Measurements from ENCODE around the gene JCAD. TPM values are rescaled to one million over a fixed set of nuclear protein-coding genes. Genes with fewer than 3 reads are reported as not detected.
"Not testable (repeated sequence)": the region's sequence is repeated elsewhere in the genome, so short reads cannot be mapped to it uniquely, and the experiment has no call there.

The JCAD gene, protein sequence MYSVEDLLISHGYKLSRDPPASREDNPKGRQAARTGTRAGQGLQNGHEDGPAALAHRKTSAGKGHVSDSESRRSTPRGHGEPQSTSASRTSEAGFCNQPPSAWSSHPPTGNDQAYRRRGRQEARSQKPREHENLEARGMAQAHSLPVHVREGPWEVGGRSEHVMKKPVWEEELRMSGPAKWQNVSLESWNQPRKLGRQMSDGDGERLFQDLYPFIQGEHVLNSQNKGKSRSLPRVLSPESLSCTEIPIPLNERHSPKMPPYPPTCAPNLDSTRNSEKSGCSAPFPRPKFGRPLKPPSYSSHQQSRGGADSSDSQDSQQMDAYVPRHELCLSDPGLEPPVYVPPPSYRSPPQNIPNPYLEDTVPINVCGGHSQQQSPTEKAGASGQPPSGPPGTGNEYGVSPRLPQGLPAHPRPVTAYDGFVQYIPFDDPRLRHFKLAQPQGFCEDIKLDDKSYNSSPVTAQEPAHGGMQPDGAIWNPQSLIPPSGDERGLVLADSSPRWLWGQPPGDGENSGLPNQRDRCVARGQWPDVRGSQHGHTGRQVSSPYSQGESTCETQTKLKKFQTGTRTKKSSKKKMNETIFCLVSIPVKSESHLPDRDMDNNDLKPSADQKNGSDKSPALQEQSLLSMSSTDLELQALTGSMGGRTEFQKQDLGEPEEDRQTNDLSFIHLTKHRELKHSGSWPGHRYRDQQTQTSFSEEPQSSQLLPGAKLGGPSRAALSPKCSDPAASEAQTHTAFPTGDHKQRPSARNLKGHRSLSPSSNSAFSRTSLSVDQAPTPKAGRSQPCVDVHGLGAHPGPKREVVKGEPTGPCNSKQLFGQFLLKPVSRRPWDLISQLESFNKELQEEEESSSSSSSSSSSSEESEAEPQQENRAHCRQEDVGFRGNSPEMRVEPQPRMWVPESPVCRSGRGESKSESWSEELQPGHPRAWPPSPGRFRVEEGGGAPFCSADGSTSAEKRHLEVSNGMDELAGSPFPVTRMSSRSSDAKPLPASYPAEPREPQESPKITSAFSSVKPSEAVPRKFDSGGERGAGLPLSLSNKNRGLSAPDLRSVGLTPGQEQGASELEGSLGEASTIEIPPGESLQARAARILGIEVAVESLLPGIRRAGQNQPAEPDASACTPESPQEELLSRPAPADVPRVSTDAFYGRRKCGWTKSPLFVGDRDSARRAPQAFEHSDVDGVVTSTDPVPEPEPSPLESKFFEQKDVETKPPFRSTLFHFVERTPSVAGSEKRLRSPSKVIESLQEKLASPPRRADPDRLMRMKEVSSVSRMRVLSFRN (N-terminal part only)
- 10 to 100 TPM; 33.6 to 65.2 (median 53.3) TPM for total RNA-seq

DNA sequence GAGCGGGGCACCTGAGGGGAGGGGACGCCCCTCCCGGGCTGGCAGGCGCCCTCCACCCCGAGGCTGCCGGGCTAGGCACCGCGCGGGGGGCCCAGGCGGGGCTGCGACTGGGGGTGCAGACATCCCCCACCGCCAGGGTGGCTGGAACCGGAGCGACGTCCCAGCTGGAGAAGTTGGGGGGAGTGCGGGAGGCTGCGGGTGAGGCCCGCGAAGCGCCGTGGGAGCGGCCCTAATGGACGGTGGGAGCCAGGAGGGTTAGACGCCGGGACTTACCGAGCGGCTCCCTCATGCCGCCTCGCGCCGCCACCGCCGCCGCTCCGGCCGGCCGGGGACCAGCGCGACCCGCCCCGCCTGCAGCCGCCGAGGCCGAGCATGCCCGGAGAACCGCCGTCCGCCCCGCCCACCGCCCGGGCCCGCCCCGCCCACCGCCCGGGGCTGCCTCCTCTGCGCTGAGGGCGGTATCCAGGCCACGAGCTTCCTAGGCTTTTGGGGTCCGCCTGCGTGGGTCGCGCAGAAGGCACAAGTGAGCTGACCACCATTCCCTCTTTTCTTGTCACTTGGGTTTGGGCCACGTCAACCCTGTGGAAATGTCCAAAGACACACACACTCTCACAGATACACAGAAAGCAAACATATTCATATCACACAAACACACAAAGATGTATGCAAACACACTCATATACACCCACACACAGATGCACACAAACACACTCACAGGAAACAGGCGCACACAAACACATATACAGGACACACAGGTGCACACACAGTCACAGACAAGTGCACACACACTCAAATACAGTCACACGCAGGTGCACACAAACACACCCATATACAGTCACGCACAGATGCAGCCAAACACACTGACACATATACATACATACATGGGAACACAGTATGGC, at the start of gene JCAD:
Gene JCAD, minus strand, starts transcription at position 378 of the 899 bp plus-strand sequence. CDS start 11,774 bp downstream, outside the sequence.
- H3K27ac ChIP-seq (replicated peaks in 1 of 4) = peak within 1 kb of the TSS; percentile 86 to 90 (median 88)
- intact Hi-C loops (cut with DNase I) = loop anchor here (10.0 kb wide), 1 partner anchor 125 kb away; no protein-coding TSS in a partner anchor
- H3K36me3 ChIP-seq = no peaks in the 10 kb centered on the region
- TF ChIP-seq, protein P1, sequence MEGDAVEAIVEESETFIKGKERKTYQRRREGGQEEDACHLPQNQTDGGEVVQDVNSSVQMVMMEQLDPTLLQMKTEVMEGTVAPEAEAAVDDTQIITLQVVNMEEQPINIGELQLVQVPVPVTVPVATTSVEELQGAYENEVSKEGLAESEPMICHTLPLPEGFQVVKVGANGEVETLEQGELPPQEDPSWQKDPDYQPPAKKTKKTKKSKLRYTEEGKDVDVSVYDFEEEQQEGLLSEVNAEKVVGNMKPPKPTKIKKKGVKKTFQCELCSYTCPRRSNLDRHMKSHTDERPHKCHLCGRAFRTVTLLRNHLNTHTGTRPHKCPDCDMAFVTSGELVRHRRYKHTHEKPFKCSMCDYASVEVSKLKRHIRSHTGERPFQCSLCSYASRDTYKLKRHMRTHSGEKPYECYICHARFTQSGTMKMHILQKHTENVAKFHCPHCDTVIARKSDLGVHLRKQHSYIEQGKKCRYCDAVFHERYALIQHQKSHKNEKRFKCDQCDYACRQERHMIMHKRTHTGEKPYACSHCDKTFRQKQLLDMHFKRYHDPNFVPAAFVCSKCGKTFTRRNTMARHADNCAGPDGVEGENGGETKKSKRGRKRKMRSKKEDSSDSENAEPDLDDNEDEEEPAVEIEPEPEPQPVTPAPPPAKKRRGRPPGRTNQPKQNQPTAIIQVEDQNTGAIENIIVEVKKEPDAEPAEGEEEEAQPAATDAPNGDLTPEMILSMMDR (IDR thresholded peaks at IDR 0.05) = peak in 1 of 3 experiments; percentile 16
- TF ChIP-seq POLR2A (IDR thresholded peaks at IDR 0.05; ENCODE audit: low read depth) = peak; percentile 42
- TF ChIP-seq EP300 (IDR thresholded peaks at IDR 0.05) = no peak
- peak; percentile 26 to 76 for TF ChIP-seq POLR2AphosphoS5 (IDR thresholded peaks at IDR 0.05)
- H3K9me3 ChIP-seq = no peaks in the 10 kb centered on the region
- H3K4me3 ChIP-seq = peak within 1 kb of the TSS; percentile 75 to 94 (median 92)
- H3K27me3 ChIP-seq = no peaks in the 10 kb centered on the region
- peaks cover 6 to 56% (median 52%) of the 10 kb centered on the region in 4 donors for H3K4me1 ChIP-seq
- no peak for DNase-seq (ENCODE audit: extremely low spot score)
- WGBS = 12% methylated on average over 19 of the region's 66 CpGs

DNA sequence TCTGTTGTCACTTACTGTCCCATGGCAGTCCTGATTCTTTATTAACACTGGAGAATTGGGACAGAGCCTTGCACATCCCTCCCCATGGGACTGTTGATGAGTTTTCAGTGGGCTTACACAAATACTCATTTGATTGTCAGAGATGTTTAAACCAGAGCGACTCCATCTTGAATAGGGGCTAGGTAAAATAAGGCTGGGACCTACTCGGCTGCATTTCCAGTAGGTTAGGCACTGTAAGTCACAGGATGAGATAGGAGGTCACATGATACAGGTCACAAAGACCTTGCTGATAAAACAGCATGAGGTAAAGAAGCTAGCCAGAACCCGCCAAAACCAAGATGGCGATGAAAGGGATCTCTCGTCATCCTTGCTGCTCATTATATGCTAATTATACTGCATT, 47.6 kb upstream of the JCAD start:
- Histone ChIP-seq H3K4me1 (no peaks in the 10 kb centered on the region), H3K27ac (replicated peaks in 1 of 4) (no peak overlapping the region), H3K36me3 (no peaks in the 10 kb centered on the region), H3K27me3 (no peaks in the 10 kb centered on the region), H3K9me3 (no peaks in the 10 kb centered on the region), H3K4me3 (no peak overlapping the region)
- intact Hi-C loops (cut with DNase I) = no loop called here
- WGBS = 95% methylated on average over 5 of the region's 5 CpGs
- DNase-seq (ENCODE audit: extremely low spot score) = no peak
- TF ChIP-seq, protein P1 (IDR thresholded peaks at IDR 0.05) = no peak
- TF ChIP-seq POLR2A (IDR thresholded peaks at IDR 0.05; ENCODE audit: low read depth) (no peak), POLR2AphosphoS5 (IDR thresholded peaks at IDR 0.05) (no peak), EP300 (IDR thresholded peaks at IDR 0.05) (no peak)

DNA sequence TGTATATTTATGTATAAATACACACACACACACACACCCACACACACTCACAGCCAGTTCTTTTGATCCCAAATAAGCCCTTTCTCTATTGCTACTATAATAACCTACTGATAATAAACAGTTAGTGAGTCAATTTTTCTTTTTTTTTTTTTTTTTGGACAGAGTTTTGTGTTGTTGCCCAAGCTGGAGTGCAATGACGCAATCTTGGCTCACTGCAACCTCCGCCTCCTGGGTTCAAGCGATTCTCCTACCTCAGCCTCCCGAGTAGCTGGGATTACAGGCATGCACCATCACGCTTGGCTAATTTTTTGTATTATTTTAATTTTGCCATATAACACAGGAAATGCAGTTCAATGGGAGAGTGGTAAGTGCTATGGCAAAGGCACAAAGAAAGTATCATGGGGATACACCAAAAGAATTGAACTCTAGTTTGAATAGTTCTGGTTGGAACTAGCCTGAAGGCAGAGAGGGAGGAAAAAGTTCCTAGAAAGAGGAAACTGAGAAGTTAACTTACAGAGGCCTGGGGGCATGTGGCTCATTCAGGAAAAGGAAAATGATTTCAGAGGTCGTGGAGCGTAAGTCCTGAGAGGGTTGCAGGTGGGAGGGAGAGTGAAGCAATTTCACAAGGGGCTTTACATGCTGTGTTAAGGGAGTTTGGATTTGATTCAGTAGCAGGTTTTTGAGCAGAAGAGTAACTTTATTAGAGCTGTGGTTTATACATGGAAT, 44.4 kb upstream of the JCAD start:
- Histone ChIP-seq H3K27me3 (no peaks in the 10 kb centered on the region), H3K4me3 (no peak overlapping the region), H3K36me3 (no peaks in the 10 kb centered on the region), H3K9me3 (no peaks in the 10 kb centered on the region), H3K4me1 (no peaks in the 10 kb centered on the region), H3K27ac (replicated peaks in 1 of 4) (no peak overlapping the region)
- TF ChIP-seq EP300 (IDR thresholded peaks at IDR 0.05) = no peak
- no peak for TF ChIP-seq POLR2A (IDR thresholded peaks at IDR 0.05; ENCODE audit: low read depth)
- no peak for TF ChIP-seq POLR2AphosphoS5 (IDR thresholded peaks at IDR 0.05)
- TF ChIP-seq, protein P1 (IDR thresholded peaks at IDR 0.05) = no peak
- intact Hi-C loops (cut with DNase I) = no loop called here
- DNase-seq (ENCODE audit: extremely low spot score) = no peak
- WGBS = 84% methylated on average over 7 of the region's 7 CpGs

DNA sequence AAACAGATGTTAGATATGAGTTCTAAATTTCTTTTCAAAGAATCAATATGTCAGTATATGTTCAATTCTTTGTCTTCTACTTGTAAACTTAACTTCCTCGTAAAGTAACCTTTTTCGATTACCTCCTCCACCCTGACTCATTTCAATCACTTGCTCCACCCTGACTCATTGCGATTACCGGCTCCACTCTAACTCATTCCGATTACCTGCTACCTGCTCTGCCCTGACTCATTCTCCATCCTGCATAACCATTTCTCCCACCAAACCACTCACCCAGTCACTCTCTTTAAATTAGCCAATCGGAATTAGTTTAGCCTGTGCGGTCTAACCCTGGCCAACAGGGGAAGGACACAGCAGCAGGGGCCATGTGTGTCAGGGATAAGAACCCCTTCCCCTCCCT, 40.3 kb upstream of the JCAD start:
- 94% methylated on average over 7 of the region's 7 CpGs for WGBS
- not testable (repeated sequence) for H3K27me3 ChIP-seq

More for the DNA sequence above, 40.3 kb upstream of the JCAD start:
- H3K36me3 ChIP-seq; H3K4me3 ChIP-seq; H3K27ac ChIP-seq (replicated peaks in 1 of 4); H3K4me1 ChIP-seq; DNase-seq (ENCODE audit: extremely low spot score); intact Hi-C loops (cut with DNase I); H3K9me3 ChIP-seq: not testable (repeated sequence)

All from esophagus muscularis mucosa (tissue), 4 donors.